K562 (cell line): ENCODE results near the gene HDAC5. TPM values are rescaled to one million over a fixed set of nuclear protein-coding genes. Genes with fewer than 3 reads are reported as not detected.

ENCODE experiments used
- ATAC-seq: fragments of 200-7000 bp; cut with Tn5 transposase; 3 replicates; pipeline ENCODE4 v1.9.1; 2020; ENCODE audit warnings: moderate library complexity
- BruUV-seq: library from RNA; stranded (reverse); fragments of 400-500 nt; replicated peaks from 2 replicates; lab custom pipeline; 2021; lab: Mats Ljungman, UMichigan
- CTCF ChIA-PET: fragments of 300-600 bp; formaldehyde crosslinking; extraction: SDS; loops from one replicate; lab custom pipeline; 2021; ENCODE audit warnings: low intra/inter-chr PET ratio; lab: Yijun Ruan, JAX
- POLR2A ChIA-PET: fragments of 300-600, 350-650 bp; sonication (Branson Sonifier 250); formaldehyde crosslinking; extraction: SDS; loops from one replicate; lab custom pipeline; 2021; ENCODE audit warnings: antibody characterized with exemption, inconsistent platforms; lab: Yijun Ruan, JAX
- DNase-seq, 4 experiments: peaks; one replicate each; pipeline versions ENCODE4 v3.0.0 to v3.0.0-alpha.2; 2011 to 2018; ENCODE audit warnings: low spot score in 3 of 4, mixed read lengths in 3 of 4; ENCODE audit errors: extremely low read depth in 1 of 4
- FAIRE-seq: peaks from 2 replicates; lab custom pipeline; 2011; peaks lifted over from hg19 to GRCh38; lab: Jason Lieb, UNC
- H2AFZ ChIP-seq: 2 replicates; pipeline ENCODE4 v1.6.0; 2011; ENCODE audit warnings: low read depth, low read length, control low read depth, inconsistent platforms
- H3K27ac ChIP-seq: fragments of 200-600 bp; 3 replicates; pipeline ENCODE4 v1.8.0; 2011; ENCODE audit warnings: low read depth, mild to moderate bottlenecking, control low read depth, inconsistent platforms, low read length, moderate library complexity, mixed read lengths; ENCODE audit errors: extremely low read depth
- H3K27me3 ChIP-seq, 2 experiments: fragments of 300-600 bp in 1 of 2; 2 replicates in 1 of 2; 3 replicates in 1 of 2; pipeline versions ENCODE4 v1.6.0 to v1.8.0; 2011; ENCODE audit warnings: inconsistent platforms in 2 of 2, low read length in 2 of 2, mild to moderate bottlenecking in 1 of 2, mixed read lengths in 1 of 2, moderate library complexity in 1 of 2; ENCODE audit not compliant: control insufficient read depth in 2 of 2, insufficient read depth in 2 of 2
- H3K36me3 ChIP-seq: fragments of 300-600 bp; 3 replicates; pipeline ENCODE4 v1.8.0; 2011; ENCODE audit warnings: mild to moderate bottlenecking, low read length, inconsistent platforms; ENCODE audit not compliant: control insufficient read depth, insufficient read depth
- H3K4me1 ChIP-seq, 2 experiments: fragments of 200-600 bp in 1 of 2; replicated peaks in 1 of 2; 2 replicates in 1 of 2; 3 replicates in 1 of 2; pipeline versions ENCODE4 v1.5.1 to v1.8.0; 2011; ENCODE audit warnings: inconsistent platforms in 2 of 2, low read length in 2 of 2, mild to moderate bottlenecking in 1 of 2, mixed read lengths in 1 of 2, moderate library complexity in 1 of 2; ENCODE audit not compliant: control insufficient read depth in 2 of 2, insufficient read depth in 2 of 2
- H3K4me2 ChIP-seq: 2 replicates; pipeline ENCODE4 v1.6.1; 2011; ENCODE audit warnings: low read length, control low read depth, inconsistent platforms, mixed read lengths; ENCODE audit not compliant: insufficient read depth
- H3K4me3 ChIP-seq: fragments of 200-600 bp; sonication (generic), shearing (Covaris generic); 2 replicates; pipeline ENCODE4 v1.5.1; 2016; ENCODE audit warnings: control low read depth, inconsistent platforms
- H3K79me2 ChIP-seq: fragments of 200-600 bp; 3 replicates; pipeline ENCODE4 v1.8.0; 2011; ENCODE audit warnings: low read length, inconsistent platforms; ENCODE audit not compliant: control insufficient read depth, insufficient read depth
- H3K9ac ChIP-seq, 2 experiments: 2 replicates each; pipeline versions ENCODE4 v1.6.0 to v1.6.1; 2011; ENCODE audit warnings: low read depth in 2 of 2, low read length in 2 of 2, control low read depth in 1 of 2, inconsistent platforms in 1 of 2, mild to moderate bottlenecking in 1 of 2, mixed read lengths in 1 of 2; ENCODE audit not compliant: insufficient read depth in 1 of 2
- H3K9me1 ChIP-seq: one replicate; pipeline ENCODE4 v1.6.0; 2011; ENCODE audit warnings: inconsistent platforms, mild to moderate bottlenecking, low read length, moderate library complexity; ENCODE audit not compliant: control insufficient read depth, insufficient read depth
- H3K9me3 ChIP-seq: replicated peaks from 2 replicates; pipeline ENCODE4 v1.5.1; 2011; ENCODE audit warnings: low read depth, low read length, inconsistent platforms; ENCODE audit not compliant: control insufficient read depth, insufficient read depth
- H4K20me1 ChIP-seq: replicated peaks from 2 replicates; pipeline ENCODE4 v1.6.1; 2011; ENCODE audit warnings: low read length, inconsistent platforms, mixed read lengths; ENCODE audit not compliant: control insufficient read depth, insufficient read depth
- ASH1L ChIP-seq: fragments of 450-650 bp; IDR thresholded peaks from 2 replicates; pipeline ENCODE4 v1.6.1; 2018; ENCODE audit warnings: borderline replicate concordance, mild to moderate bottlenecking, low read depth; ENCODE audit not compliant: partially characterized antibody
- CLOCK ChIP-seq: fragments of 250-450 bp; sonication (Bioruptor Pico); IDR thresholded peaks from 2 replicates; pipeline ENCODE4 v1.4.0; 2020; ENCODE audit warnings: mild to moderate bottlenecking, moderate library complexity, borderline replicate concordance
- CREB3L1 ChIP-seq: fragments of 450-650 bp; IDR thresholded peaks from 2 replicates; pipeline ENCODE4 v1.6.1; 2014; ENCODE audit warnings: low read depth, mild to moderate bottlenecking, moderate library complexity, borderline replicate concordance
- CTBP1 ChIP-seq: fragments of 450-650 bp; IDR thresholded peaks from 2 replicates; pipeline ENCODE4 v1.6.1; 2016; ENCODE audit warnings: borderline replicate concordance
- MTA3 ChIP-seq: fragments of 450-650 bp; formaldehyde crosslinking; IDR thresholded peaks from 2 replicates; pipeline ENCODE4 v1.6.1; 2017; ENCODE audit warnings: mild to moderate bottlenecking, borderline replicate concordance
- POLR2B ChIP-seq: fragments of 450-650 bp; IDR thresholded peaks from 2 replicates; pipeline ENCODE4 v1.6.1; 2018; ENCODE audit warnings: low read depth; ENCODE audit not compliant: partially characterized antibody
- RBBP5 ChIP-seq: fragments of 200-600 bp; sonication (generic); IDR thresholded peaks from 2 replicates; pipeline ENCODE4 v1.6.1; 2012; ENCODE audit warnings: borderline replicate concordance, mild to moderate bottlenecking, low read length, control low read depth, inconsistent platforms; ENCODE audit not compliant: insufficient read depth, poor library complexity, severe bottlenecking
- ZNF253 ChIP-seq: fragments of 250-450 bp; sonication (Bioruptor Pico); conservative IDR thresholded peaks from 2 replicates; pipeline ENCODE4 v1.6.1; 2021; ENCODE audit warnings: mild to moderate bottlenecking
- ZNF280A ChIP-seq: fragments of 450-650 bp; IDR thresholded peaks from 2 replicates; pipeline ENCODE4 v1.6.1; 2018; ENCODE audit warnings: mild to moderate bottlenecking, low read depth; ENCODE audit not compliant: partially characterized antibody
- ZNF76 ChIP-seq: fragments of 250-450 bp; sonication (Bioruptor Pico); IDR thresholded peaks from 2 replicates; pipeline ENCODE4 v1.4.0; 2020; ENCODE audit warnings: mild to moderate bottlenecking, moderate library complexity, borderline replicate concordance
- WGBS: fragments of 100-300 bp; shearing (Covaris generic); methylation state at CpG from one replicate; pipeline ENCODE4 v1.1.6; 2016; ENCODE audit warnings: low coverage, mixed read lengths; ENCODE audit not compliant: insufficient coverage; ENCODE audit errors: missing lambda C conversion rate; 5-methylcytosine and 5-hydroxymethylcytosine counted together
- in situ Hi-C: fragments of 300-500 bp; cut with MboI; formaldehyde crosslinking; loops from 4 replicates; pipeline ENCODE4 v1.15.0; 2018; ENCODE audit warnings: inconsistent platforms, mixed read lengths
- intact Hi-C: fragments of 100-400 bp; cut with micrococcal nuclease; formaldehyde crosslinking; loops from 2 replicates; pipeline ENCODE4 v1.14.2; 2022
- polyA plus RNA-seq, 8 experiments: library from polyadenylated mRNA; depleted of rRNA in 4 of 8; stranded (reverse) in 5 of 8; unstranded in 3 of 8; fragments of >200 nt; fragmentation: Nextera tagmentation in 2 of 8; fragmentation: Illumina TruSeq in 1 of 8; extraction: Ambion mirVana in 2 of 8; extraction: Trizol in 1 of 8; gene quantifications; 2 replicates each; pipeline versions ENCODE4 v1.2.1 to v1.2.3, GENCODE V29; 2011 to 2014; ENCODE audit warnings: inconsistent platforms in 1 of 8, missing spikeins in 1 of 8
- total RNA-seq, 7 experiments: library from RNA; depleted of rRNA in 6 of 7; stranded (reverse); fragments of >200 nt in 6 of 7; fragmentation: Illumina TruSeq in 2 of 7; extraction: Trizol in 2 of 7; gene quantifications; 2 replicates each; pipeline versions ENCODE4 v1.2.1 to v1.2.3, GENCODE V29; 2011 to 2021; ENCODE audit warnings: low replicate concordance in 1 of 7
- TF ChIP-seq, protein P1 (sequence below): fragments of 450-650 bp; IDR thresholded peaks from one replicate; pipeline ENCODE4 v1.6.1; 2018; ENCODE audit warnings: mild to moderate bottlenecking, moderate library complexity; ENCODE audit not compliant: partially characterized antibody

The HDAC5 gene
- total and polyA plus RNA-seq, 9 of the 15 experiments (the other 6 are each of a cell fraction or from before 2014, with no cell fraction given): 0.45 to 26.2 (median 16.4) TPM

DNA sequence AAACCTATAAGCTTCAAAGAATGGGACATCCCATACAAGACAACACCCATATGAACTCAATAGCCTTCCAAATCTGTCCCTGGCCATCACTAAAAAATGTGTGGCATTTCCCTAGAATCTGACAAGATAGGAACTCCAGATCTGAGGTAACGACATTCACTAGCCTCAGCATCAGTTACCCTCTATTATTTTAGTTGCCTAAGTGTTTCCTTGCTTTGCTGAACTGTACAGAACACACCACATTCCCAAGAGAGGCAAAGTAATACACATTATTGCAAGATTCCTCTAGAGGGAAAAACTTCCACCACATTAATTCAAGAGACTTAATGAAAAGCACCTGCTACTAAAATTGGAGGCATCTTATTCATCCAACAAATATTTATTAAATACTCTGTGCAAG, 62.0 kb downstream of the HDAC5 start (continued):
- TF ChIP-seq CREB3L1 (no peak), ZNF280A (no peak)

GRCh38 chr17:44059101-44059892, 64.1 kb downstream of the HDAC5 start:
- in situ Hi-C loops (no loop called here), intact Hi-C loops (no loop called here)
- Histone ChIP-seq H3K27me3 (no peaks in the 10 kb centered on the region), H3K9me1 (no peaks in the 10 kb centered on the region), H3K9me3 (no peaks in the 10 kb centered on the region), H3K4me3 (no peak overlapping the region), H3K79me2 (peaks cover 88% of the 10 kb centered on the region), H2AFZ (no peak overlapping the region), H4K20me1 (peaks cover 5% of the 10 kb centered on the region; the same call in 1 of the 2 replicates), H3K4me2 (no peak overlapping the region), H3K36me3 (peaks cover 88% of the 10 kb centered on the region), H3K27ac (no peak overlapping the region; the same call in 2 of the 3 replicates), H3K4me1 (peaks cover 0 to 6% of the 10 kb centered on the region in 2 experiments; a peak in 3 of 5 replicates), H3K9ac (no peak overlapping the region)
- WGBS: 86% methylated on average over 14 of the region's 14 CpGs
- no peak for DNase-seq
- no TSS peak for BruUV-seq
- no peak for FAIRE-seq
- ChIA-PET CTCF (no interaction called here), POLR2A (interaction anchor here (0.5 kb wide), 1 partner anchor 149 kb away, joined by 6 read pairs; no protein-coding TSS in a partner anchor)
- ATAC-seq: no peak
- TF ChIP-seq MTA3 (no peak), ASH1L (no peak), ZNF76 (no peak), CTBP1 (no peak), ZNF253 (CRISPR knock-in tag) (no peak), CLOCK (CRISPR knock-in tag) (no peak), RBBP5 (no peak), POLR2B (no peak)
- TF ChIP-seq, protein P1, sequence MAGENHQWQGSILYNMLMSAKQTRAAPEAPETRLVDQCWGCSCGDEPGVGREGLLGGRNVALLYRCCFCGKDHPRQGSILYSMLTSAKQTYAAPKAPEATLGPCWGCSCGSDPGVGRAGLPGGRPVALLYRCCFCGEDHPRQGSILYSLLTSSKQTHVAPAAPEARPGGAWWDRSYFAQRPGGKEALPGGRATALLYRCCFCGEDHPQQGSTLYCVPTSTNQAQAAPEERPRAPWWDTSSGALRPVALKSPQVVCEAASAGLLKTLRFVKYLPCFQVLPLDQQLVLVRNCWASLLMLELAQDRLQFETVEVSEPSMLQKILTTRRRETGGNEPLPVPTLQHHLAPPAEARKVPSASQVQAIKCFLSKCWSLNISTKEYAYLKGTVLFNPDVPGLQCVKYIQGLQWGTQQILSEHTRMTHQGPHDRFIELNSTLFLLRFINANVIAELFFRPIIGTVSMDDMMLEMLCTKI: no peak
